Right hindlimb (tissue), 1 donor: Measurements from ENCODE around the gene HID1.
"Not testable (repeated sequence)": the region's sequence is repeated elsewhere in the genome, so short reads cannot be mapped to it uniquely, and the experiment has no call there.

Experiments
- DNase-seq: peaks from one replicate; pipeline ENCODE4 v3.0.0-alpha.2; 2018

Gene HID1

DNA sequence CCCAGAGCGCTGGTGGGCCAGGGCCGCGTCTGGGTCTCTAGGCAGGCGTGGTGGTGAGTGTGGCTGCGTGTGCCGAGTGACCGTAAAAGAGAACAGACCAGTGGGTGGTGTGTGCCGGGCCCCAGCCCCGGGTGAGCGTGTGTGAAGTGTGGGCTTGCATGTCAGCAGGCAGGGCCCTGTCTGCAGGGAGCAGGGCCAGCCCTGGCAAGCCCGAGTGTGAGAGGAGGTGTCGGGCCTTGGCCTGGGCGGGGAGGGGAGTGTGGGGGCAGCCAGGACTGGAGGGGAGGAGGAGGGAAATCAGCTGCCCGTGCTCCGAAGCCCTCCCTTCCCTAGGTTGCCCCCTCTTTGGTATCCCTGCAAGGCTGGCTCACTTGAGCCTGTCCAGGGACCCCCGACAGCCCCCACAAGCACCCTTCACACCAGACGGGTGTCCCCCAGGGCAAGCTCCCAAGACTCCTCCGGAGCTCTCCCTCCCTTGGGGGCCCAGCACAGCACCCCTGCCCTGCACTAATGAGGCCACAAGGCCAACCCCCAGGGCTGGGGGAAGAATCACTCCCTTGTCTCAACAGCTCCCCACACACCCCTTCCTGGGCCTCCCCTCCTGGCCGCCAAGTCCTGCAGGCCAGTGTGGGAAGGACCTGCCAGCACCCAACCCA, 51.4 kb downstream of the HID1 start:
- DNase-seq, result no peak

DNA sequence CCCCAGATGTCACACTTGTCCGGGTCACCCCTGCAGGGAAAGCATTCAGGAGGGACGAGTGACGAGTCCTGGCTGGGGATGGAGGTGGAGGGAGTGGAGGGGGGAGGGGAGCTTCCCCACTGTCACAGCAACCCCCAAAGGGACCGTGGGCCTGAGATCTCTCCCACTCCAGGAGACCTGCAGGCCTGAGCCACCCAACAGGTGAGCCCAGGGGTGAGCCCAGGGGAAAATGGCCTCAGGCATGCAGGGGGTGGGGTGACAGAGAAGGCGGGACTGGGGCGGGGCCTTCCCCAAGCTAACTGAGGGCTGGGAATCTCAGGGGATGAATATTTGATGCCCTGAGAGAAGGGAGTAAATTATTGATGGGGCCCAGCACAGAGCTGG, 51.9 kb downstream of the HID1 start:
- no peak for DNase-seq

DNA sequence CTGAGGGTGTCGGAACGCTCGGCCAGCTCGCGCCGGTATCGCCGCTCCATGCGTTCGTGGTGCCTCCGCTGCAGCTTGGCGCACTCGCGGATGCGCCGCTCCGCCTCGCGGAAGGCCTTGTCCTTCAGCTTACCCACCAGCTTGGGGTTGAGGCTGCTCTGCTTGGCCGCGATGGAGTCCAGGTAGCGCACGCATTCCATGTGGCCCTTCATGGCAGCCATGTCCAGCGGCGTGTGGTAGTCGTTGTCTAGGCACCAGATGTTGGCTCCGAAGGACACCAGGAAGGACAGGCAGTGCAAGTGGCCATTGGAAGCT, 52.3 kb downstream of the HID1 start:
- no peak for DNase-seq

DNA sequence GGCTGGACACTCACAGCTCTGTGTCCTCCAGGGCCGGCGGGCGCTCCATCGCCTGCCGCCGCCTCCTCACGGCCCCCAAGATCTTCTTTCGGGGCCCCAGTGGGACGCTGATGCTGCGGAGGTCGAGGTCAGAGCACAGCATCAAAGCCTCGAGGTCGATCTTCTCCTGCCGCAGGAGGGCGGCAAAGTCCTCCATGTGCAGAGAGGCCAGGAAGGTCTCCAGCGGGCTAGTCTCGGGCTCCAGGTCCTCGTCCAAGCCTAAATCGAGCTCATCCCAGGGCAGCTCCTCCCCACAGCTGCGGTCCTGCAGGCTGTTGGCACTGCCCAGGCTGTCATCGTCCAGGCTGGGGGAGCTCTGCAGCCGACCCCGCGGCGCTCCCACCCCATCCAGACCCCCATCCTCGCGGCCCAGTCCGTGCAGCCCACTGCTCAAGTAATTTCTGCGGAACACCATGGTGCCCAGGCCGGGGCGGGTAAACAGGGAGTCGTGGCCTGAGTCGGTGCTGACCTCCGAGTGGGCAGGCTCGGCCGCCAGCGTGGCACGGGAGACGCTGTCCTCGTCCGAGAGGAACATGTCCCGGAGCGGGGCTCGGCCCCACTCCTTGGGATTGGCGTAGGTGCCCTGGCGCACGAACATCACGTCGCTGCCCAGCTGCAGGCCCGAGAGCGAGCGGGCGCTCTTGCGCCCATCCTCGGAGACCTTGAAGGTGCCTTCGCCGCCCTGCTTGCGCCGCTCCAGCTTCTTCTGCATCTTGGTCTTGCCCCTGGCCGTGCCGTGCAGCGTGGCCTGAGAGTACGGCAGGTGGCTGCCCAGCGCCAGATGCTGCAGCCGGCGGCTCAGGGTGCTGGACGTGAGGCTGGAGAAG, 52.9 kb downstream of the HID1 start:
- no peak for DNase-seq

DNA sequence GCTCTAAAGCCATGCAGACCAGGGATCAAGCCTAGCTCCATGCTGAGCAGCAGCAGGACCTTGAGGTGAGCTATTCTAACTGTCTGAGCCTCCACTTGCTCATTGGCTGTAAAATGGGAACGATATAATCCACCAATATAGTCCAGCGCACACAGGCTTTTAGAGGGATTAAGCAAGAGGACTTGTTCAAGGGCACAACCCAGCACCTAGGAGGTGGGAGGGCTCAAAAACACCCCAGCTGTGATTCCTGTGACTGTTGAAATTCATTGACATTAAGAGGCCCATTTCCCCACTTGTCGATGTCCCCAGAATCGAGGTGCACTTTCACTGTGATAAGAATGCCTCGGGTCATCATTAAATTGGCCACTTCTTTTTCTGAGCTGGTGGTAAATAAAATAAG, 53.7 kb downstream of the HID1 start:
- no peak for DNase-seq

DNA sequence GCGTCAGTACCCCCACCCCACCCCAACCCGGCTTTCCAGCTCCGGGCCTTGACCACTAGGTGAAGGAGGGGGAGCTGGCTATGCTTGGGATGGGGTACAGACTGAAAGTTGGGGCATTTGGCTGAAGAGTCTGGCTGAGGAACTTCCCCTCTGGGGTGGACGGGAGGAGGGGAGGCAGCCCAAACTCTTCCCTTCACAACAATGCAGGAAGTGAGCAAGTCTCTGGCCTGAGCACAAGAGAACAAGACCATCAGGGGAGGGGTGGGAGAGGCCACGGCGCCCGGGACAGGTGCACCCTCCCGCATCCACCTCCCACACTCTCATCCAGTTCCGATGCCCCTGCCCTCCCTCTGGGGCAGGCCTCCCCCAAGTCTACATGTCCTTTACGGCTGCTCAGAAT, 55.1 kb downstream of the HID1 start:
- DNase-seq, result no peak

DNA sequence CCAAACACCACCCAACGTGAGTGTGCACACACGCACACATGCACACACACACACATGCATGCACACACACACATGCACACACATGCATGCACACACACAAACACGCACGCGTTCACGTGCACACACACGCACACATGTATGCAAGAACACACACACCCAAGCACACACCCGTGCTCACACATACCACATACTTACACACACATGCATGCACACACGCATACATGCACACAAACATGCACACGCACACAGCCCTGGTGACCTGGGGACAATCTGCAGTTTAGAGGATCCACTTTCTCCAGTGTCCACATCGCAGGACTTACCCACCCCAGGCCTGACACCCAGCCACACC, 55.7 kb downstream of the HID1 start:
- DNase-seq, result no peak

DNA sequence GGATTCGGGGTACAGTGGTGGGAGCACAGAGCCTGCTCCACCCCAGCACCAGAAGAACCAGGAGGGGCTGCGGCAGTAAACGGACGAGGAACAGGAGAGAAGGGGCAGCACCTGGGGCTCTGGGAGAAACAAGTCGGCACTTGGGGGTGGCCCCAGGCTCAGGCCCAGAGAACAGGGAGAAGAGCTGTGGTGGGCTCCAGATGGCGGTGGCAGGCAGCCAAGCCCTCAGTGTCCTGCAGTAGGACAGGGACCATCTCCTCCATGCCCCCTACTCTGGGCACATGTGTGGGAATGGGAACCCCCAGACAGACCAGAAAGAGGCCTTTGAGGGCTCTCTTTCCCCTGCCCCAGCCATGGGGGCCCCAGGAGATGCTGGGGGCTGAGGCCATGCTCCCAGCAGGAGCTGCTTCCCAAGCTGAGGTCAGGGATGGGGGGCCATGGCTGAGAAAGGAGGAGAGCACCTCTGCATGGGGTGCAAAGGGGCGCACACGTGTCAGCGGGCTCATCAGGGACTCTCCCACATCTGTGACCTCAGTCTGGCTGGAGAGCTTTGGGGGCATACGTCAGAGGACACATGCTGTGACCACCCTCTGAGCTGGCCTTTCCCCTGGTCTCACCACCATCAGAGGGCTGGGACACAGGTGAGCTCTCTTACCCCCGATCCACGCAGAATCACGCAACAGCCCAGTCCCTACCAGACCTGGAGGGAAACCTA, 56.3 kb downstream of the HID1 start:
- DNase-seq, result no peak

DNA sequence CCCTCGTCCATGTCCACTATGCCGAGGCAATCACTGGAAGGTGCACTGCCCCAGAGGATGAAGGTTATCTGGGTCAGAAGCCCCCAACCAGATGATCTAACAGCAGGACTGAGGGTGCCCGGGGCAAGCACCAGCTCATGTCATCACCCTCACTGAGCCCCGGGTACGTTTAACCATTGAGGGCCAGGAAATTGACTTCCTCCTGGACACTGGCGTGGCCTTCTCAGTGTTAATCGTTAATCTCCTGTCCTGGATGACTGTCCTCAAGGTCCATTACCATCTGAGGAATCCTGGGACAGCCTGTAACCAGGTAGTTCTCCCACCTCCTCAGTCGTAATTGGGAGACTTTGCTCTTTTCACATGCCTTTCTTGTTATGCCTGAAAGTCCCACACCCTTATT, 61.1 kb downstream of the HID1 start:
- not testable (repeated sequence) for DNase-seq

DNA sequence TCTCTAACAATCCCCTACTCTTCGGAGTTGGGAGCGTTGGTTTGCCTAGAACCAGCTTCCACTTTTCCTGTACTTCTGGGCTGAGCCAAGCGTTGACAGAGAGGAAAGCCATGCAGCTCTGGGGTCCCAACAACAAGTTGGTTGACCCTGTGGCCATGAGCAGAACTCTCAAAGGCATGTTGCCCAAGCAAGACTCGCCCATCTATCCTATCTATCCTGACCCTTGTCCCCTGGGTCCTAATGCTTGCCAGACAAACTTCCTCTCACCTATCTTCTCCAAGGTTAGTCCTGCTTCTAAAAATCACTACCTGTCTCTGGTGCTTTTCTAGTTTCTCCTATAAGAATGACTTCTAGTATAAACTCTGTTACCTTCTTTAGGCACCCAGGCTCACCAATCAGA, 63.5 kb downstream of the HID1 start:
- not testable (repeated sequence) for DNase-seq

DNA sequence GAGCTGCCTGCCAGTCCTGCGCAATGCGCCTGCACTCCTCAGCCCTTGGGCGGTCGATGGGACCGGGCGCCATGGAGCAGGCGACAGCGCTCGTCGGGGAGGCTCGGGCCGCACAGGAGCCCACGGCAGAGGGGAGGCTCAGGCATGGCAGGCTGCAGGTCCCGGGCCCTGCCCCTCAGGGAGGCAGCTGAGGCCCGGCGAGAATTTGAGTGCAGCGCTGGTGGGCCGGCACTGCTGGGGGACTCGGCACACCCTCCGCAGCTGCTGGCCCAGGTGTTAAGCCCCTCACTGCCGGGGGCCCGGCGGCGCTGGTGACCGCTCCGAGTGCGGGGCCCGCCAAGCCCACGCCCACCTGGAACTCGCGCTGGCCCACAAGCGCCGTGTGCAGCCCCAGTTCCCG, 65.5 kb downstream of the HID1 start:
- DNase-seq, result no peak

DNA sequence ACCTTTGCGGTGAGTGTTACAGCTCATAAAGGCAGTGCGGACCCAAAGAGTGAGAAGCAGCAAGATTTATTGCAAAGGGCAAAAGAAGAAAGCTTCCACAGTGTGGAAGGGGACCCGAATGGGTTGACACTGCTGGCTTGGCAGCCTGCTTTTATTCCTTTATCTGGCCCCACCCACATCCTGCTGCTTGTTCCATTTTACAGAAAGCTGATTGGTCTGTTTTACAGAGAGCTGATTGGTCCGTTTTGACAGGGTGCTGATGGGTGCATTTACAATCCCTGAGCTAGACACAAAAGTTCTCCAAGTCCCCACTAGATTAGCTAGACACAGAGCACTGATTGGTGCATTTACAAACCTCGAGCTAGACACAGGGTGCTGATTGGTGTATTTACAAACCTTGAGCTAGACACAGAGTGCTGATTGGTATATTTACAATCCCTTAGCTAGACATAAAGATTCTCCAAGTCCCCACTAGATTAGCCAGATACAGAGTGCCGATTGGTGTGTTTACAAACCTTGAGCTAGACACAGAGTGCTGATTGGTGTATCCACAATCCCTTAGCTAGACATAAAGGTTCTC, 66.3 kb downstream of the HID1 start:
- DNase-seq, result not testable (repeated sequence)

DNA sequence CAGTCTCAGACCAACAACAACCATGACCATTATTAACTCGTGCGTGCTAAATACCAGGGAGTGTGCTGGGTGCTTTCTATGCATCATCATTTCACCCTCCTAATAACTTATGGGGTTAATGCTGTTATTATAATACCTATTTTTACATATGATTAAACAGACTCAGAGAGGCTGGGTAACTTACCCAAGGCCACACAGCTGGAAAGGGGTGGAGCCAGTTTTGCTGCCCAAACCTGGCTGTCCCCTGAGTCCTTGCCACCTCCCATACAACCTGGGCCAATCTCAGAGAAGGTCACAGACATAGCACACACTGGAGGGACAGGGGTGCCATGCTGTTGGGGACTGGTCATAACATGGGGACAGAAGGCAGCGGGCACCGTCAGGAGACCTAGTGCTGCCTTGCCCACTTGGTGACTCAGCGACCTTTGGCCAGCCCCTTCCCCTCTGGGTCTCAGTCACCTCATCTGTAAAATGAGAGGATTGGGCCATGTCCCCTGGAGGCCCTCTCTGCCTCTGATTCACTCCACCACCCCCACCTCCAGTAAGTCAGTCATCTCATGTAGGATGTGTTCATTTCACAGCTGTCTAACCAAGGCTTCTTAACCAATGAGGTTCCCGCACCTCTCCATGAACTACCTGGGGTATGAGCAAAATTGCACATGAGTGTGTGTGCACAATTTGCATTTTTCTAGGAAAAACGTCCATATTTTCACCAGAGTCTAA, 67.7 kb downstream of the HID1 start:
- DNase-seq, result no peak

DNA sequence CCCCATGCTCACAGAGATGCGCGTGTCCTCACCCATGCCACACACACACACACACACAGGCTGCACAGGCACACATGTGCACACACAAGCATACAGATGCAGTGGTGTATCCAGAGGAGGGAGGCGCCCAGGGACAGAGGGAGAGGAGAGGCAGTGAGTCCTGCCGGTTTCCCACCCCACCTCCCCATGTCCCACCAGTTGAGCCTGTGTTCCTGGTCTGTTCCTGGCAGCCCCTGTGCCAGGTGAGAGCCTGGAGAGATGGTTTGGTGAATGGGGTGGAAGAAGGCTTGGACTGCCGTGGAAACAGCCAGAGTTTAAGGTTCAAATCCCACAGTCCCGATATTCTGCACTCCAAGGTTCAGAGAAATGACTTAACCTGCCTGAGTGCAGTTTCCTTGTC, 68.9 kb downstream of the HID1 start:
- DNase-seq, result no peak

DNA sequence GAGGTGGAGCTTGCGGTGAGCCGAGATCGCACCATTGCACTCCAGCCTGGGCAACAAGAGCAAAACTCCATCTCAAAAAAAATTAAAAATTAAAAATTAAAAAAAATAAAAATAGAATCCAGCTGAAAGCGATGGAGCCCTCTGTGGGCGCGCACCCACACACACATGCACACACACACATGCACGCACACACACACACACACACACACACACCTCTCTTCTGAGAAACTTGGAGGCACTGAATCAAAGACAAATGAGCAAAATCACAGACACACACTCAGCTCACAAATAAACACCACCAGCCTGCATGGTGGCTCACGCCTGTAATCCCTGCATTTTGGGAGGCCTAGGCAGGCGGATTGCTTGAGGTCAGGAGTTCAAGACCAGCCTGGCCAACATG, 69.5 kb downstream of the HID1 start:
- no peak for DNase-seq

DNA sequence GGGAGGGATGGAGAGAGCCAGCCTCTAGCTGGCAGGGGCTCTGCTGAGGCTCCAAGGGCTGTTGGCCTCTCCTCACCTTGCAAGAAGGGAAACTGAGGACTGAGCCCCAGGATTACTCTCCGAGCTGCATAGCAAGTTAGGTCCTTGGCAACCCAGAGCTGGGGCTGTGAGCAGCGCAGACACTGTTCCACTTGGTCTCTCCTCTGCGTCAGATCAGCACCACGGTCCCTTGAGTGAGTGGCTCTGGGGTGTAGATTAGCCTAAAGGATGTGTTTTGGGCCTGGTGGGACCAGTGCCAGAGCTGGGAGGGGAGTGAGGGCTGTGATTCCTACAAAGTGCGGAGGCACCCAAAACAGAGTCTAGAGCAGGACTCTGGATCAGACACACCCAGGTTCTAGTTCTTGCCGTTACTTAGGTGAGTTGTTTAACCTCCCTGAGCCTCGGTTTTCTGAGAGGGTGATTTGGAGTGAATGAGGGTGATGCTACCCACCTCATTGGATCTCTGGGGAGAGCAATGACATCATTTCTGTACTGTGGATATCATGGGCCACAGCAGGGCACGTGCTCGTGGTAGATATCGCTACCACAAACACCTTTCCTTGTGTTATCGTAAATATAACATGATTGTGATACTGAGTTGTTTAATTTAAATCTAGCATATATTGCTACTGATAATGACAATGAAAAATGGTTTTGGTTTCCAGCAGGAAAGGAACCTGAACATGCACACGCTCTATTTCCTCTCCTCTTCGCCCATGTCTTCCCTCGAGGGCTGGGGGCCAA, 71.0 kb downstream of the HID1 start:
- no peak for DNase-seq
